Myocyte (in vitro differentiated cells): ENCODE results near the gene RTP5. TPM values are rescaled to one million over a fixed set of nuclear protein-coding genes. Genes with fewer than 3 reads are reported as not detected.

Source experiments
- DNase-seq: peaks from one replicate; pipeline ENCODE4 v3.0.0-alpha.2; 2012; ENCODE audit warnings: low read depth
- total RNA-seq: library from RNA; depleted of rRNA; stranded (reverse); fragments of >200 nt; gene quantifications from 2 replicates; pipeline ENCODE4 v1.2.3, GENCODE V29; 2014

RTP5 gene
- total RNA-seq, 1 donor from 2014 or later, result 0.08 TPM

GRCh38 chr2:241857041-241857541 is 12.4 kb upstream of the RTP5 start:
- no peak for DNase-seq

GRCh38 chr2:241857572-241858121 is 11.9 kb upstream of the RTP5 start:
- no peak for DNase-seq

GRCh38 chr2:241858206-241859016 is 11.1 kb upstream of the RTP5 start, which contains the start of gene PDCD1:
Gene PDCD1 (minus strand): TSS chr2:241858894. CDS start chr2:241858838, 56 bp downstream.
- no peak for DNase-seq

- DNase-seq, result no peak
These were observed 10.5 kb upstream of the RTP5 start for GRCh38 chr2:241859017-241859435.

- DNase-seq, result peak; percentile 89
These were observed 9.9 kb upstream of the RTP5 start for GRCh38 chr2:241859436-241860183.

- peak; percentile 77 for DNase-seq
These were observed 9.1 kb upstream of the RTP5 start for GRCh38 chr2:241860184-241861078.

GRCh38 chr2:241861264-241861663 is 8.3 kb upstream of the RTP5 start:
- DNase-seq, result no peak

- no peak for DNase-seq
These were observed 7.4 kb upstream of the RTP5 start for GRCh38 chr2:241862093-241862492.

GRCh38 chr2:241862775-241863535 is 6.6 kb upstream of the RTP5 start:
- DNase-seq, result no peak

- DNase-seq, result no peak
These were observed 6.0 kb upstream of the RTP5 start for GRCh38 chr2:241863536-241863954.

GRCh38 chr2:241864168-241864849 is 5.2 kb upstream of the RTP5 start:
- DNase-seq, result no peak

- no peak for DNase-seq
These were observed 4.7 kb upstream of the RTP5 start for GRCh38 chr2:241864850-241865213.

GRCh38 chr2:241865416-241865956 is 4.0 kb upstream of the RTP5 start:
- no peak for DNase-seq

GRCh38 chr2:241865957-241866789 is 3.4 kb upstream of the RTP5 start:
- peak; percentile 70 for DNase-seq

- DNase-seq, result no peak
These were observed 2.5 kb upstream of the RTP5 start for GRCh38 chr2:241866790-241867645.

GRCh38 chr2:241867776-241868420 is 1.6 kb upstream of the RTP5 start:
- DNase-seq, result peak; percentile 73

- DNase-seq, result no peak
These were observed 858 bp upstream of the RTP5 start for GRCh38 chr2:241868661-241869081.
